Spleen (tissue), 11 donors: ENCODE measurements around the gene CD209. TPM values are rescaled to one million over a fixed set of nuclear protein-coding genes. Genes with fewer than 3 reads are reported as not detected.
"Not testable (repeated sequence)": the region's sequence is repeated elsewhere in the genome, so short reads cannot be mapped to it uniquely, and the experiment has no call there.

Source experiments
- DNase-seq: peaks from one replicate; pipeline ENCODE4 v3.0.0-alpha.2; 2020
- H3K27ac ChIP-seq, 8 donors: fragments of 200-600 bp; sonication (generic) in 7 of 8; 1 replicate in 4 of 8; 2 replicates in 4 of 8; pipeline versions ENCODE4 v1.5.0 to v1.8.0; 2016 to 2021; ENCODE audit warnings: inconsistent platforms in 4 of 8, mild to moderate bottlenecking in 4 of 8, moderate library complexity in 1 of 8
- H3K27me3 ChIP-seq, 7 donors: fragments of 200-600 bp; sonication (generic) in 6 of 7; replicated peaks in 1 of 7; 1 replicate in 4 of 7; 2 replicates in 3 of 7; pipeline versions ENCODE4 v1.5.0 to v1.8.0; 2016 to 2021; ENCODE audit warnings: inconsistent platforms in 3 of 7, mild to moderate bottlenecking in 1 of 7
- H3K36me3 ChIP-seq, 6 donors: fragments of 200-600 bp; sonication (generic) in 5 of 6; 1 replicate in 4 of 6; 2 replicates in 2 of 6; pipeline versions ENCODE4 v1.5.0 to v1.8.0; 2016 to 2021; ENCODE audit warnings: inconsistent platforms in 2 of 6
- H3K4me1 ChIP-seq, 6 donors: fragments of 200-600 bp; sonication (generic) in 5 of 6; 1 replicate in 3 of 6; 2 replicates in 3 of 6; pipeline versions ENCODE4 v1.5.0 to v1.8.0; 2016 to 2021; ENCODE audit warnings: inconsistent platforms in 3 of 6
- H3K4me3 ChIP-seq, 8 donors: fragments of 200-600 bp; sonication (generic) in 7 of 8; 1 replicate in 4 of 8; 2 replicates in 4 of 8; pipeline versions ENCODE4 v1.5.0 to v1.8.0; 2016 to 2021; ENCODE audit warnings: inconsistent platforms in 4 of 8, mild to moderate bottlenecking in 4 of 8, moderate library complexity in 2 of 8
- H3K9me3 ChIP-seq, 8 donors: fragments of 200-600 bp; sonication (generic) in 7 of 8; 1 replicate in 4 of 8; 2 replicates in 4 of 8; pipeline versions ENCODE4 v1.5.0 to v1.8.0; 2016 to 2021; ENCODE audit warnings: inconsistent platforms in 4 of 8
- CTCF ChIP-seq, 11 experiments: fragments of 200-600 bp in 7 of 11; fragments of 450-650 bp in 4 of 11; sonication (generic) in 4 of 11; IDR thresholded peaks in 8 of 11; conservative IDR thresholded peaks in 3 of 11; 1 replicate in 7 of 11; 2 replicates in 4 of 11; pipeline versions ENCODE4 v1.4.0 to v1.8.0; 2016 to 2021; ENCODE audit warnings: antibody characterized with exemption in 11 of 11, inconsistent platforms in 4 of 11, mild to moderate bottlenecking in 1 of 11
- POLR2A ChIP-seq, 3 donors: fragments of 450-650 bp; IDR thresholded peaks; one replicate each; pipeline ENCODE4 v1.5.1; 2017; ENCODE audit warnings: antibody characterized with exemption in 3 of 3, mild to moderate bottlenecking in 1 of 3
- POLR2AphosphoS5 ChIP-seq, 3 donors: sonication (generic); formaldehyde crosslinking; IDR thresholded peaks; one replicate each; pipeline ENCODE4 v1.5.1; 2017; ENCODE audit warnings: antibody characterized with exemption in 3 of 3
- WGBS, 5 donors: extraction: QIAGEN DNeasy Blood & Tissue Kit in 3 of 5; methylation state at CpG; one replicate each; pipeline versions ENCODE4 v1.1.5 to v1.1.7; 2013 to 2018; 5-methylcytosine and 5-hydroxymethylcytosine counted together
- intact Hi-C: fragments of 100-400 bp; cut with DNase I; formaldehyde crosslinking; loops from one replicate; pipeline ENCODE4 v1.15.0; 2023; ENCODE audit warnings: low total_unique reads
- polyA plus RNA-seq, 3 donors: library from polyadenylated mRNA; stranded (reverse); fragments of 200-250 nt; gene quantifications; one replicate each; pipeline ENCODE4 v1.2.1, GENCODE V29; 2013
- total RNA-seq, 7 donors: library from RNA; depleted of rRNA in 3 of 7; stranded (reverse); fragments of >200 nt in 3 of 7; fragmentation: NEBNext Ultra II Directional in 4 of 7; extraction: Animal tissue kit (Norgen Biotek cat#: 25700) in 4 of 7; gene quantifications; one replicate each; pipeline versions ENCODE4 v1.1.0 to v1.2.1, GENCODE V29; 2016 to 2021
- donor health status: healthy with polysubstance abuse.
- donor health status: DM: no; HTN: no; CAD: no; lungs with moderate emphysema.
- donor health status: DM: no; HTN: no; CAD: no.
- donor health status: Bipolar disorder and iron deficiency.
- donor health status: healthy.
- donor health status: DM: no; HTN: no; CAD: no.
- donor health status: DM: yes; HTN: yes; CAD: no.

CD209 gene
- total and polyA plus RNA-seq, 10 donors, result 0.42 to 22.2 (median 1.5) TPM

DNA sequence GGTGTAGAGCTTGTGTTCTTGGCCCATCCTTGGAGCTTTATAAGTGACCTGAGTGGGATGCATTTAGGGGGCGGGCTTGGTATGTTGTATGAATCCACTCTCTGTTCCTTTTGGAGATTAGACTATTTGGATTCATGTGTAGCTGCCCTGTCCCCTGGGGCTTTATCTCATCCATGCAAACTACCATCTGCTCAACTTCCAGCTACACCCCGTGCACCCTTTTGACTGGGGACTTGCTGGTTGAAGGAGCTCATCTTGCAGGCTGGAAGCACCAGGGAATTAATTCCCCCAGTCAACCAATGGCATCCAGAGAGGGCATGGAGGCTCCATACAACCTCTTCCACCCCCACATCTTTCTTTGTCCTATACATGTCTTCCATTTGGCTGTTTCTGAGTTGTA is 21.8 kb upstream of the CD209 start:
- TF ChIP-seq CTCF (IDR thresholded peaks at IDR 0.05 in 8 of 11, conservative IDR thresholded peaks at IDR 0.05 in 3 of 11), result no peak
- no peak for TF ChIP-seq POLR2A (IDR thresholded peaks at IDR 0.05)
- TF ChIP-seq POLR2AphosphoS5 (IDR thresholded peaks at IDR 0.05), result no peak
- no peak overlapping the region for H3K4me3 ChIP-seq
- H3K27me3 ChIP-seq, result peaks cover 0 to 13% (median 0%) of the 10 kb centered on the region in 7 donors
- no peak for DNase-seq
- no peaks in the 10 kb centered on the region for H3K9me3 ChIP-seq
- peaks cover 0 to 20% (median 9%) of the 10 kb centered on the region in 6 donors for H3K4me1 ChIP-seq
- intact Hi-C loops, result no loop called here
- no peak overlapping the region for H3K27ac ChIP-seq
- WGBS, 5 donors, result 77 to 89% (median 79%) methylated on average over 2 of the region's 2 CpGs
- no peaks in the 10 kb centered on the region for H3K36me3 ChIP-seq

DNA sequence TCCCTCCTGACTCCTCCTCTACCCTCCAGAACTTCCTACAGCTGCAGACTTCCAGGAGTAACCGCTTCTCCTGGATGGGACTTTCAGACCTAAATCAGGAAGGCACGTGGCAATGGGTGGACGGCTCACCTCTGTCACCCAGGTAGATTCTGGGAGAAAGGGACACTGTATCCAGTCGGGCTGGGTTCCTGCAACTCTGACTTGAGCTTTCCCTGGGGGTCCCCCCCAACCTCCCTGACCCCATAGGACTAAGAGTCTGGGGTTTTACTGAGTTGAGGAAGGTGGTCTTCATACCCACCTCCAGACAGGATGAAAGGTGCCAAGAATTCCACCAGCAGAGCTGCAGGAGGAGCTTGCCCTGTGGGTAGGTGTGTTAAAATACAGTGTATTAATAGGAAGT is 20.2 kb upstream of the CD209 start:
- no peak for DNase-seq
- WGBS, 5 donors, result 55 to 75% (median 65%) methylated on average over 2 to 4 of the region's 4 CpGs
- H3K27ac ChIP-seq, result no peak overlapping the region
- no peaks in the 10 kb centered on the region for H3K9me3 ChIP-seq
- TF ChIP-seq POLR2A (IDR thresholded peaks at IDR 0.05) (no peak), POLR2AphosphoS5 (IDR thresholded peaks at IDR 0.05) (no peak), CTCF (IDR thresholded peaks at IDR 0.05 in 8 of 11, conservative IDR thresholded peaks at IDR 0.05 in 3 of 11) (no peak)
- H3K4me1 ChIP-seq, result peaks cover 0 to 6% (median 2%) of the 10 kb centered on the region in 6 donors
- peaks cover 0 to 23% (median 0%) of the 10 kb centered on the region in 7 donors for H3K27me3 ChIP-seq
- no peak overlapping the region for H3K4me3 ChIP-seq
- intact Hi-C loops, result no loop called here
- no peaks in the 10 kb centered on the region for H3K36me3 ChIP-seq

DNA sequence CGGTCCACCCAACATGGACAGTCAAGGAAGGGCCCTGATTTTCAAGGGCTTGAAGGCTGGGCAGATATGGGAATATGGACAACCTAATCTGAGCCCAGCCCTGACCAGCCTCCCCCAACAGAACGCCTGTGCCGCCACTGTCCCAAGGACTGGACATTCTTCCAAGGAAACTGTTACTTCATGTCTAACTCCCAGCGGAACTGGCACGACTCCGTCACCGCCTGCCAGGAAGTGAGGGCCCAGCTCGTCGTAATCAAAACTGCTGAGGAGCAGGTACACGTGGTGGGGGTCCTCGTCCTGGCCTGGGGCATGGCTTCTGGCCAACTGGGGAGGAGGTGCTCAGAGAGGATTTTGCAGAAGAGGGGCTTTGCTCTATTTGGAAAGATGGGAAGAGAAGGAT is 19.2 kb upstream of the CD209 start:
- no peak overlapping the region for H3K27ac ChIP-seq
- TF ChIP-seq POLR2AphosphoS5 (IDR thresholded peaks at IDR 0.05) (no peak), CTCF (IDR thresholded peaks at IDR 0.05 in 8 of 11, conservative IDR thresholded peaks at IDR 0.05 in 3 of 11) (no peak), POLR2A (IDR thresholded peaks at IDR 0.05) (no peak)
- DNase-seq, result no peak
- H3K36me3 ChIP-seq, result no peaks in the 10 kb centered on the region
- H3K4me1 ChIP-seq, result no peaks in the 10 kb centered on the region
- WGBS, 5 donors, result 53 to 70% (median 65%) methylated on average over 5 to 11 of the region's 11 CpGs
- no peak overlapping the region for H3K4me3 ChIP-seq
- H3K27me3 ChIP-seq, result peaks cover 0 to 23% (median 0%) of the 10 kb centered on the region in 7 donors
- intact Hi-C loops, result no loop called here
- no peaks in the 10 kb centered on the region for H3K9me3 ChIP-seq

- H3K27ac ChIP-seq, DNase-seq, H3K36me3 ChIP-seq, intact Hi-C loops, H3K4me3 ChIP-seq, H3K4me1 ChIP-seq, H3K9me3 ChIP-seq: not testable (repeated sequence)
- H3K27me3 ChIP-seq, result peaks cover 0 to 28% (median 0%) of the 10 kb centered on the region in 7 donors
- WGBS, 5 donors, result 80 to 100% (median 94%) methylated on average over 2 of the region's 2 CpGs
These were observed 17.7 kb upstream of the CD209 start for GRCh38 chr19:7765043-7765442.

DNA sequence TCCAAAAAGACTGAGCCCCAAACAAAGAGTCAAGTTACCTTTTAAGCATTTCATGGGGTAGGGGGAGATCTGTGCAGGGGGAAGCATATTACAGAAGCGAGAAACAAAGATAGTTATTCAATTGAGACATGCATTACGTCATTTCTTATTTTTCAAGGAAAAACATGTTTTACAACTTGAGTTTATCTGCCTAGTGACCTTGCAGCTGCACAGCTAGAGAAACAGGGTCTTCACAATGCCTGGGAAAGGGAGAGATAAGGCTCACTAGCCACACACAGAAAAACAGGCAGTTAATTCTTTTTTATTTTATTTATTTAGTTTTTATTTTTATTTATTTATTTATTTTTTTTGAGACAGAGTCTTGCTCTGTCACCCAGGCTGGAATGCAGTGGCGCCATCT is 16.8 kb upstream of the CD209 start:
- intact Hi-C loops, H3K4me3 ChIP-seq, H3K27ac ChIP-seq, H3K36me3 ChIP-seq, DNase-seq, H3K4me1 ChIP-seq: not testable (repeated sequence)
- WGBS, 5 donors, result 58 to 66% (median 60%) methylated on average over 3 of the region's 3 CpGs
- Histone ChIP-seq H3K9me3 (peaks cover 0 to 15% (median 12%) of the 10 kb centered on the region in 8 donors), H3K27me3 (peaks cover 0 to 28% (median 0%) of the 10 kb centered on the region in 7 donors)
